HG03159 (cell line): ENCODE data around the gene FGF3.
"Not testable (repeated sequence)": the region's sequence is repeated elsewhere in the genome, so short reads cannot be mapped to it uniquely, and the experiment has no call there.

Experiments used
- ATAC-seq: cut with Tn5 transposase; IDR thresholded peaks from one replicate; pipeline ENCODE4 v1.9.1; 2021; ENCODE audit warnings: mild to moderate bottlenecking, moderate library complexity; ENCODE audit not compliant: unreplicated experiment

FGF3 gene

DNA sequence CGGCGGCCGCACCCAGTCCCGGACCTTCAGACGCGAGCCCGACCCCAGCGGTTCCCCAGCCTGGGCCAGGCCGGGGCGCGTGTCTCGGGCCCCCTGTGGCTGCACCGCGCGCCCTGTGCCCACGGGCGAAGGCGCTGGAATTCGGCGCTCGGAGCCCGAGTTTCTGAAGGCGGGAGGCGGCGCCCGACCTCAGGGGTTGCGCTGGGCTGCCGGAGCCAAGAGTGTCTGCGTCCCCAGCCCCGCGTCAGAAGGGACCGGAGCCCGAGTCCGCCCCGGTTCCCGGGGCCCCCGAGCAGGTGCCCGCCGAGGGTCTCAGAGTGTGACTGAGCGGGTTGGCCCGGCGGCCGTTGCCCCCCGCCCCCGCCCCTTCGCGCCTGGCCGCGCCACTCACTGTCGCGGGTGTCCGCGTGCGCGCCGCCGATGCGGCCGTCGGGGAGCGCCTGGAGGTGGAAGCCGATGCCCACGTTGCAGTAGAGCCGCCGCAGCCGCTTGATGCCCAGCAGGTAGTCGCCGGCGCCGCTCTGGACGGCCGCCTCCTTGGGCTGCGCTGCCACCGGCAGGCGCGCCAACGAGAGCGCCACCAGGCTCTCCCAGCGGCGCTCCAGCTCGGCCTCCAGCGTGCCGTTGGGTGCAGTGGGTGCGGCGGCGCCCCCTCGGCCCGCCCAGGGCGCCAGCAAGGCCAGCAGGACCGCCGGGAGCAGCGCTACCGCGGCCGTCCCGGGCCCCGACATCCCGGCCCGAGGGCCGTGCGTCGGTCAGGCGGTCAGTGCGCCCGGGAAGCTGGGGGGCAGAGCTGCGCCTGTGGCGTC is 44.7 kb downstream of the FGF3 start:
- no peak for ATAC-seq

DNA sequence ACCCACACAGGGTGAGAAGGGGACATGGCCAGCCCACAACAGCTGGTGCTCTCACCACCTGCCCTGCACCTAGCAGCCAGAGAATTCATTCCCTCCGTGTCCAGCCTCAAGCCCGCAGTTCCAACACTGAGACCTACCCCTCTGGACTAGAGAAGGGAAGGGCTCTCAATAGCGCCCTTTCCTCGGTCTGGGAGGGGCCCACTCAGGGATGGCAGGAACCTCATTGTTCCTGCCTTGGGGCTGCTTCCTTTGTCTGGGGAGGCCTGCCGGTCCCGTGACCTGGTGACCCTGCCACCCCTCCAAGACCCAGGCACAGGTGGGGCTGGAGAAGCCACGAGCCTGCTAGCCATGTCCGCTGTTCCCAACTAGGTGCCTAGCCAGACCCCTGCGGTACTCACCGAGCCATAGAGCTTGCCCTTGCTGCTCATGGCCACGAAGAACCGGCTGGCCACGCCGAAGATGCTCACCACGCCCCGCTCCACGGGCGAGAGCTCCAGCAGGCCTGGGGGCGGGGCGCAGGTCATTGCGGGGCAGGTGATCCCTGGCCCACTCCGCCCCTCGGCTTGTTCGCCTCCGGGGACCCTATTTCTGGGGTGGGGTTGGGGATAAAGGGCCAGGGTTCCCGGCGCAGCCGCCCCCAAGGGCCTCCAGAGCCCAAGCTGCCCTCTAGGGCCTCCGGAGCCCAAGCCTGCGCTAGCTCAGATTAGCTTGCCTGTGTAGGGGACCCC is 45.4 kb downstream of the FGF3 start:
- no peak for ATAC-seq

DNA sequence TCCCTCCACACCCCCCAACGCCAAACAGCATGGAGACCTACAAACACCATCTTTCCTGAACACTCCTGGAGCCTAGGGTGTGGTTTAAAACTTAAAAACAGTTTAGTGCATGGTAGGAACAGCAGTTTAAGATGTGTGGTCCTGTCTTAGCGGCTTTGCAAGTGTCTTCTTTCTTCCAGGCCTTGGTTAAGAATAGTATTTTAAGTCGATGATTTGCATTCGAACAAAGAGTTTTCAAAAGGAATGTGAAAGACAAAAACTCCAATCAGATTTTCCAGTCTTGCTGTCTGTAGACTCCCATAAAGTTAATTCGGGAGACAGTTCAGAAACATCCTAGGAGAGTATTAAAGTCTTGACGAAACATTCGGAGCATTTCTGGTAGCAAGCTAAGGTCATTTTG is 47.8 kb downstream of the FGF3 start:
- ATAC-seq, result no peak

DNA sequence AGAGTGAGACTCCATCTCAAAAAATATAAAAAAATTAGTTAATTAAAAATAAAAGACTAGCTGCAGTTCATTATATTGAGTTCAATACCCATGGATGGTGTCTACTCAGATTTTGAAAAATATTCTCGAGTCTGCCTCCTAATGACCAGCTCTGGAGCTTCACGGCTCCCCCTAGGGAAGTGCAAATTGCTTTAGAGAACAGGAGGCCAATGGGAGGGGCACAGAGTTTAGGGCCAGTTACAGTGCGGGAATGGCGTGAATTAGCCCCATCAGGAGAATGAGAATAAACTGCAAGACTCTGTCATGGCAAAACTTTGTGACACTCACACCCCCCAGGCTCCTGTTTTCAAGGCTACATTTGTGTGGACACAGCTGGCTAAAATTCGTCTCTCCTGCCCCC is 48.7 kb downstream of the FGF3 start:
- ATAC-seq, result no peak

DNA sequence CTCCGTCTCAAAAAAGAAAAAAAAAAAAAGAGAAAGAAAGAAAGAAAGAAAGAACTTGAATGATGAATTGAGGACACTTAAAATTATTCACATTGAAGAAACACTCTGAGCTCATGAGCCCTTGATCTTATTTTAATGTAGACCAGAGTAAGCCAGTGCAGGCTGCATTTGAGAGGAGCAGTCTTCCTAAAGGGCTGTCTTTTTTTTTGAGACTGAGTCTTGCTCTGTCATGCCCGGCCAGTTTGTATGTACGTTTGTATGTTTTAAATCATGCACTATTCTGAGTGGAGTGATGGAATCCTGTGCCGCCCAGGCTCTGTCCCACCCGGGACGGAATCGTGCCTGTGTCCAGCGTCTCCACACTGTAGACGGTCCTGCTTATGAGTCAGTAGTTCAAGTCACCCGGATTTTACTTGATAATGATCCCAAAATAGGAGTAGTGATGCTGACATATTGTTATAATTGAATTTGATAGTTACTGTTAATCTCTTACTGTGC is 53.7 kb downstream of the FGF3 start:
- ATAC-seq, result no peak

DNA sequence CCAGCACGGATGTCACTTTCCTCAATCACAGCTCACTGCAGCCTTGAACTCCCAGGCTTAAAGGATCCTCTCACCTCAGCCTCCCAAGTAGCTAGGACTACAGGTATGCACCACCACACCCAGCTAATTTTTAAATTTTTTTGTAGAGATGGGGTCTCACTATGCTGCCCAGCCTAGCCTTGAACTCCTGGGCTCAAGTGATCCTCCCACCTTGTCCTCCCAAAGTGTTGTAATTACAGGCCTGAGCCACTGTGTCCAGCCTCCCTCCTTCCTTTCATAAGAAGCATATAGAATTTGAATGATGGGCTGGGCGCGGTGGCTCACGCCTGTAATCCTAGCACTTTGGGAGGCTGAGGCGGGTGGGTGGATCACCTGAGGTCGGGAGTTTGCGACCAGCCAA is 54.3 kb downstream of the FGF3 start:
- ATAC-seq, result not testable (repeated sequence)

DNA sequence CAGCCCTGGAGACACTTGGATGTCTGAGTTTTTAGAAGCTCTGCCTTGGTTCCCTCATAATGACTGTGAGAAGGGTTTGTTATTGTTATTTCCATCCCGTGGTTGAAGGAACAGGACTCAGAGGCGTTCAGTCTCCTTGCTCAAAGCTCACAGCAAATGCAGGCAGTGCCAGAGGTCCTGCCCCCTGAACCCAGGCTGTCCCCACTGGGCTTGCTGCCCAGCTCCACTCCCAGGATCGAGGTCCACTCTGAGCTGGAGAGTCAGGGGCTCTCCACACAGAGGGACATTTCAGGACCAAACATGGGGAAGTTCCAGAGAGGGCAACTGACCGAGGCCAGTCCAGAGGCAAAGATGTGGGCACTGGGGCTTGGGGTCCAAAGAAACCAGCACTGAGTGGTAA is 58.9 kb downstream of the FGF3 start:
- ATAC-seq, result no peak
